GM12878 (cell line): Measurements from ENCODE around the gene EPHB2. TPM values are rescaled to one million over a fixed set of nuclear protein-coding genes. Genes with fewer than 3 reads are reported as not detected.

Experiments used
- ATAC-seq: fragments of 200-7000 bp; cut with Tn5 transposase; 3 replicates; pipeline ENCODE4 v1.9.1; 2020; ENCODE audit warnings: mild to moderate bottlenecking, moderate library complexity
- BruUV-seq: library from RNA; stranded (reverse); fragments of 400-500 nt; replicated peaks from 2 replicates; lab custom pipeline; 2021; lab: Mats Ljungman, UMichigan
- CTCF ChIA-PET: fragments of 300-600 bp; sonication (Branson Sonifier 250); formaldehyde crosslinking; extraction: SDS; loops from one replicate; lab custom pipeline; 2021; ENCODE audit warnings: inconsistent platforms; lab: Yijun Ruan, JAX
- POLR2A ChIA-PET: fragments of 350-600 bp; formaldehyde crosslinking; extraction: SDS; loops from one replicate; lab custom pipeline; 2021; ENCODE audit warnings: inconsistent platforms; lab: Charles Lee
- RAD21 ChIA-PET: fragments of 300-600 bp; sonication (Branson Sonifier 250); formaldehyde crosslinking; loops from one replicate; lab custom pipeline; 2023; ENCODE audit warnings: antibody characterized with exemption; ENCODE audit not compliant: unreplicated experiment; lab: Charles Lee
- SMC1A ChIA-PET: fragments of 300-600 bp; sonication (Branson Sonifier 250); formaldehyde crosslinking; loops from one replicate; lab custom pipeline; 2023; ENCODE audit not compliant: unreplicated experiment, uncharacterized antibody; lab: Charles Lee
- DNase-seq: peaks from one replicate; pipeline ENCODE4 v3.0.0-alpha.2; 2011; ENCODE audit warnings: low read depth, low spot score
- FAIRE-seq: peaks from 3 replicates; lab custom pipeline; 2011; peaks lifted over from hg19 to GRCh38; lab: Jason Lieb, UNC
- H2AFZ ChIP-seq: 2 replicates; pipeline ENCODE4 v1.6.0; 2011; ENCODE audit warnings: low read depth, low read length, control low read depth; ENCODE audit not compliant: control insufficient read depth
- H3K27ac ChIP-seq: 2 replicates; pipeline ENCODE4 v1.5.1; 2011; ENCODE audit warnings: control low read depth; ENCODE audit not compliant: control insufficient read depth, insufficient read depth
- H3K27me3 ChIP-seq, 2 experiments: replicated peaks in 1 of 2; 2 replicates each; pipeline versions ENCODE4 v1.6.0 to v1.6.1; 2011; ENCODE audit warnings: low read length in 1 of 2; ENCODE audit not compliant: control insufficient read depth in 2 of 2, insufficient read depth in 2 of 2
- H3K36me3 ChIP-seq, 2 experiments: 2 replicates each; pipeline ENCODE4 v1.5.1; 2011; ENCODE audit warnings: low read length in 1 of 2; ENCODE audit not compliant: control insufficient read depth in 2 of 2, insufficient read depth in 2 of 2
- H3K4me1 ChIP-seq: 2 replicates; pipeline ENCODE4 v1.6.1; 2011; ENCODE audit warnings: mild to moderate bottlenecking, low read length, moderate library complexity, mixed read lengths; ENCODE audit not compliant: control insufficient read depth, insufficient read depth
- H3K4me2 ChIP-seq: 2 replicates; pipeline ENCODE4 v1.6.0; 2011; ENCODE audit warnings: control low read depth; ENCODE audit not compliant: control insufficient read depth, insufficient read depth
- H3K4me3 ChIP-seq: fragments of 200-600 bp; sonication (generic); 2 replicates; pipeline ENCODE4 v1.5.1; 2016
- H3K79me2 ChIP-seq: 2 replicates; pipeline ENCODE4 v1.6.0; 2011; ENCODE audit warnings: low read length; ENCODE audit not compliant: control insufficient read depth, insufficient read depth
- H3K9ac ChIP-seq: 2 replicates; pipeline ENCODE4 v1.8.0; 2011; ENCODE audit warnings: low read length, control low read depth, mixed read lengths; ENCODE audit not compliant: control insufficient read depth, insufficient read depth
- H3K9me3 ChIP-seq: replicated peaks from 3 replicates; pipeline ENCODE4 v1.5.1; 2011; ENCODE audit warnings: mild to moderate bottlenecking, low read length; ENCODE audit not compliant: control insufficient read depth, insufficient read depth
- H4K20me1 ChIP-seq: 2 replicates; pipeline ENCODE4 v1.6.0; 2011; ENCODE audit not compliant: control insufficient read depth, insufficient read depth
- ATF7 ChIP-seq: fragments of 450-650 bp; IDR thresholded peaks from 2 replicates; pipeline ENCODE4 v1.6.1; 2016; ENCODE audit warnings: low read depth, mild to moderate bottlenecking
- BHLHE40 ChIP-seq, 2 experiments: fragments of 450-650 bp in 1 of 2; IDR thresholded peaks; 2 replicates each; pipeline ENCODE4 v1.6.1; 2011 to 2017; ENCODE audit warnings: low read depth in 2 of 2, borderline replicate concordance in 1 of 2, improper control_type of control experiment in 1 of 2, low read length in 1 of 2, mild to moderate bottlenecking in 1 of 2
- BMI1 ChIP-seq: fragments of 450-650 bp; IDR thresholded peaks from 2 replicates; pipeline ENCODE4 v1.6.1; 2016; ENCODE audit warnings: mild to moderate bottlenecking, moderate library complexity, borderline replicate concordance
- BRCA1 ChIP-seq: IDR thresholded peaks from 2 replicates; pipeline ENCODE4 v1.6.1; 2011; ENCODE audit warnings: low read depth, low read length, improper control_type of control experiment
- HDAC2 ChIP-seq: fragments of 200-600 bp; sonication (generic); IDR thresholded peaks from 2 replicates; pipeline ENCODE4 v1.6.1; 2017
- MEF2B ChIP-seq: fragments of 450-650 bp; IDR thresholded peaks from 2 replicates; pipeline ENCODE4 v1.6.1; 2018; ENCODE audit warnings: mild to moderate bottlenecking, moderate library complexity; ENCODE audit not compliant: partially characterized antibody, poor library complexity, severe bottlenecking
- NKRF ChIP-seq: fragments of 450-650 bp; conservative IDR thresholded peaks from 2 replicates; pipeline ENCODE4 v1.6.1; 2017; ENCODE audit warnings: mild to moderate bottlenecking, moderate library complexity
- PAX5 ChIP-seq: IDR thresholded peaks from 2 replicates; pipeline ENCODE4 v1.6.1; 2011; ENCODE audit warnings: low read depth, low read length, borderline replicate concordance
- RCOR1 ChIP-seq: conservative IDR thresholded peaks from 2 replicates; pipeline ENCODE4 v1.6.1; 2012; ENCODE audit warnings: low read depth, low read length, improper control_type of control experiment
- RUNX3 ChIP-seq: IDR thresholded peaks from 2 replicates; pipeline ENCODE4 v1.6.1; 2012; ENCODE audit warnings: low read length, inconsistent platforms
- SP1 ChIP-seq: IDR thresholded peaks from one replicate; pipeline ENCODE4 v1.6.1; 2011; ENCODE audit warnings: low read depth, low read length
- TCF3 ChIP-seq: IDR thresholded peaks from 2 replicates; pipeline ENCODE4 v1.6.1; 2012; ENCODE audit warnings: low read depth, mild to moderate bottlenecking, low read length, borderline replicate concordance; ENCODE audit not compliant: insufficient read depth
- YY1 ChIP-seq: IDR thresholded peaks from 2 replicates; pipeline ENCODE4 v1.6.1; 2011; ENCODE audit warnings: low read depth, mild to moderate bottlenecking, low read length
- ZNF217 ChIP-seq: fragments of 450-650 bp; IDR thresholded peaks from 2 replicates; pipeline ENCODE4 v1.6.1; 2017; ENCODE audit warnings: antibody characterized with exemption, mild to moderate bottlenecking
- WGBS: methylation state at CpG from one replicate; pipeline ENCODE4 v1.1.6; 2016; ENCODE audit warnings: low lambda C conversion rate; ENCODE audit not compliant: insufficient replicate concordance, insufficient coverage; ENCODE audit errors: missing lambda C conversion rate; 5-methylcytosine and 5-hydroxymethylcytosine counted together
- in situ Hi-C: fragments of 300-500 bp; cut with MboI; formaldehyde crosslinking; loops from 9 replicates; pipeline ENCODE4 v1.14.3; 2018; ENCODE audit warnings: mixed read lengths
- intact Hi-C: fragments of 100-400 bp; cut with micrococcal nuclease; formaldehyde crosslinking; loops from one replicate; pipeline ENCODE4 v1.14.2; 2022; ENCODE audit not compliant: unreplicated experiment
- polyA plus RNA-seq, 11 experiments: library from polyadenylated mRNA; depleted of rRNA in 4 of 11; unstranded in 6 of 11; stranded (reverse) in 5 of 11; fragments of >200 nt; fragmentation: Nextera tagmentation in 4 of 11; fragmentation: Illumina TruSeq in 1 of 11; extraction: Ambion mirVana in 4 of 11; extraction: Trizol in 1 of 11; gene quantifications; 1 replicate in 1 of 11; 2 replicates in 10 of 11; pipeline versions ENCODE4 v1.2.1 to v1.2.3, GENCODE V29; 2011 to 2016; ENCODE audit warnings: inconsistent platforms in 2 of 11, missing spikeins in 2 of 11, low read depth in 1 of 11
- total RNA-seq, 4 experiments: library from RNA; depleted of rRNA in 3 of 4; stranded (reverse); fragments of >200 nt in 3 of 4; fragmentation: Illumina TruSeq in 1 of 4; extraction: Trizol in 1 of 4; gene quantifications; 2 replicates each; pipeline versions ENCODE4 v1.2.1 to v1.2.3, GENCODE V29; 2013 to 2021

EPHB2 gene
- total and polyA plus RNA-seq, 10 of the 15 experiments (the other 5 are each of a cell fraction or from before 2014, with no cell fraction given): 0.13 to 3.3 (median 0.92) TPM

- no peak for TF ChIP-seq HDAC2
- peak; percentile 80 for TF ChIP-seq MEF2B
- peak; percentile 40 for TF ChIP-seq SP1
- TF ChIP-seq TCF3: peak; percentile 75; the same call in 1 of the 2 replicates
- TF ChIP-seq BRCA1: no peak
- peak; percentile 64 to 88; a peak in 3 of 4 replicates for TF ChIP-seq BHLHE40 (IDR thresholded peaks at IDR 0.05; ENCODE audit: borderline replicate concordance in 1 of 2, low read depth in 2 of 2, low read length in 1 of 2)
- TF ChIP-seq PAX5: peak; percentile 77; the same call in 1 of the 2 replicates
Measured at GRCh38 chr1:22712502-22713271, 2.0 kb downstream of the EPHB2 start (continued).

- Histone ChIP-seq H3K27me3 (peaks cover 3 to 21% of the 10 kb centered on the region in 2 experiments), H3K9me3 (no peaks in the 10 kb centered on the region), H3K4me1 (peaks cover 25% of the 10 kb centered on the region), H3K4me2 (no peak overlapping the region)
- in situ Hi-C loops: no loop called here
- no peak for DNase-seq
- no peak for TF ChIP-seq ZNF217
- TF ChIP-seq NKRF: no peak
- no peak for TF ChIP-seq RCOR1
- TF ChIP-seq RUNX3: no peak
- no peak for TF ChIP-seq ATF7
- TF ChIP-seq YY1: no peak
- no peak for TF ChIP-seq BMI1
- TF ChIP-seq, all 136 proteins: peak for 0
- Histone ChIP-seq H2AFZ (no peak overlapping the region), H3K27ac (no peak overlapping the region), H3K9ac (no peak overlapping the region), H3K79me2 (no peaks in the 10 kb centered on the region), H3K36me3 (no peaks in the 10 kb centered on the region), H4K20me1 (no peaks in the 10 kb centered on the region), H3K4me3 (no peak overlapping the region)
- ChIA-PET POLR2A (no interaction called here), RAD21 (interaction anchor here (1.4 kb wide), 1 partner anchor 10 kb away, joined by 3 read pairs; no protein-coding TSS in a partner anchor), SMC1A (interaction anchor here (0.6 kb wide), 1 partner anchor 10 kb away, joined by 3 read pairs; no protein-coding TSS in a partner anchor), CTCF (interaction anchor here (0.8 to 1.9 kb wide), 2 partner anchors 10 to 250 kb away, joined by 3 to 6 read pairs; no protein-coding TSS in a partner anchor)
- WGBS: 14% methylated on average over 3 of the region's 3 CpGs
- ATAC-seq (no peak), FAIRE-seq (no peak)
- intact Hi-C loops: no loop called here
- BruUV-seq: no TSS peak
Measured at GRCh38 chr1:22714455-22714854, 3.8 kb downstream of the EPHB2 start.
